ENCODE measurements around the gene SLC39A6. TPM values are rescaled to one million over a fixed set of nuclear protein-coding genes. Genes with fewer than 3 reads are reported as not detected.

SLC39A6 gene
- total RNA-seq, 3 donors from 2014 or later: 6.6 to 23.3 (median 10.3) TPM

GRCh38 chr18:36064027-36064808, 64.9 kb downstream of the SLC39A6 start:
- Histone ChIP-seq H3K4me3 (no peak overlapping the region), H3K4me1 (ENCODE audit: low read depth) (peaks cover 9% of the 10 kb centered on the region), H3K9me3 (no peaks in the 10 kb centered on the region), H3K36me3 (ENCODE audit: low read depth) (no peaks in the 10 kb centered on the region)
- ATAC-seq (no peak), DNase-seq (no peak)
- intact Hi-C loops (cut with DNase I, micrococcal nuclease): no loop called here
- TF ChIP-seq CTCF (IDR thresholded peaks at IDR 0.05): no peak

- intact Hi-C loops (cut with DNase I, micrococcal nuclease): no loop called here
These were observed 70.5 kb downstream of the SLC39A6 start for GRCh38 chr18:36058674-36059073.

More at GRCh38 chr18:36058674-36059073, 70.5 kb downstream of the SLC39A6 start:
- TF ChIP-seq CTCF (IDR thresholded peaks at IDR 0.05): no peak
- DNase-seq (no peak), ATAC-seq (no peak)
- H3K36me3 ChIP-seq (ENCODE audit: low read depth): no peaks in the 10 kb centered on the region
- no peak overlapping the region for H3K4me3 ChIP-seq
- H3K9me3 ChIP-seq: no peaks in the 10 kb centered on the region
- H3K4me1 ChIP-seq (ENCODE audit: low read depth): no peaks in the 10 kb centered on the region

Other genes with a start within 250 kb of the SLC39A6 start
- 10 to 100 TPM; 31.7 to 64.5 (median 38.7) TPM for gene RPRD1A, start 61.8 kb downstream of the SLC39A6 start, total RNA-seq
- gene ELP2, start 559 bp upstream of the SLC39A6 start, total RNA-seq: 10 to 100 TPM; 45.4 to 62.9 (median 55.4) TPM
- gene MOCOS, start 58.2 kb upstream of the SLC39A6 start, total RNA-seq: 1 to 10 TPM; 3.3 to 4.7 (median 4.4) TPM
- 10 to 100 TPM in 1 of 3 donors, 1 to 10 TPM in 2; 2.7 to 14.4 (median 4.0) TPM for gene FHOD3, start 168.4 kb upstream of the SLC39A6 start, total RNA-seq